GM18861 (cell line): Measurements from ENCODE around the gene LDB3.
"Not testable (repeated sequence)": the region's sequence is repeated elsewhere in the genome, so short reads cannot be mapped to it uniquely, and the experiment has no call there.

Source experiments
- ATAC-seq: cut with Tn5 transposase; IDR thresholded peaks from one replicate; pipeline ENCODE4 v1.9.1; 2021; ENCODE audit not compliant: unreplicated experiment

Gene LDB3, protein sequence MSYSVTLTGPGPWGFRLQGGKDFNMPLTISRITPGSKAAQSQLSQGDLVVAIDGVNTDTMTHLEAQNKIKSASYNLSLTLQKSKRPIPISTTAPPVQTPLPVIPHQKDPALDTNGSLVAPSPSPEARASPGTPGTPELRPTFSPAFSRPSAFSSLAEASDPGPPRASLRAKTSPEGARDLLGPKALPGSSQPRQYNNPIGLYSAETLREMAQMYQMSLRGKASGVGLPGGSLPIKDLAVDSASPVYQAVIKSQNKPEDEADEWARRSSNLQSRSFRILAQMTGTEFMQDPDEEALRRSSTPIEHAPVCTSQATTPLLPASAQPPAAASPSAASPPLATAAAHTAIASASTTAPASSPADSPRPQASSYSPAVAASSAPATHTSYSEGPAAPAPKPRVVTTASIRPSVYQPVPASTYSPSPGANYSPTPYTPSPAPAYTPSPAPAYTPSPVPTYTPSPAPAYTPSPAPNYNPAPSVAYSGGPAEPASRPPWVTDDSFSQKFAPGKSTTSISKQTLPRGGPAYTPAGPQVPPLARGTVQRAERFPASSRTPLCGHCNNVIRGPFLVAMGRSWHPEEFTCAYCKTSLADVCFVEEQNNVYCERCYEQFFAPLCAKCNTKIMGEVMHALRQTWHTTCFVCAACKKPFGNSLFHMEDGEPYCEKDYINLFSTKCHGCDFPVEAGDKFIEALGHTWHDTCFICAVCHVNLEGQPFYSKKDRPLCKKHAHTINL

DNA sequence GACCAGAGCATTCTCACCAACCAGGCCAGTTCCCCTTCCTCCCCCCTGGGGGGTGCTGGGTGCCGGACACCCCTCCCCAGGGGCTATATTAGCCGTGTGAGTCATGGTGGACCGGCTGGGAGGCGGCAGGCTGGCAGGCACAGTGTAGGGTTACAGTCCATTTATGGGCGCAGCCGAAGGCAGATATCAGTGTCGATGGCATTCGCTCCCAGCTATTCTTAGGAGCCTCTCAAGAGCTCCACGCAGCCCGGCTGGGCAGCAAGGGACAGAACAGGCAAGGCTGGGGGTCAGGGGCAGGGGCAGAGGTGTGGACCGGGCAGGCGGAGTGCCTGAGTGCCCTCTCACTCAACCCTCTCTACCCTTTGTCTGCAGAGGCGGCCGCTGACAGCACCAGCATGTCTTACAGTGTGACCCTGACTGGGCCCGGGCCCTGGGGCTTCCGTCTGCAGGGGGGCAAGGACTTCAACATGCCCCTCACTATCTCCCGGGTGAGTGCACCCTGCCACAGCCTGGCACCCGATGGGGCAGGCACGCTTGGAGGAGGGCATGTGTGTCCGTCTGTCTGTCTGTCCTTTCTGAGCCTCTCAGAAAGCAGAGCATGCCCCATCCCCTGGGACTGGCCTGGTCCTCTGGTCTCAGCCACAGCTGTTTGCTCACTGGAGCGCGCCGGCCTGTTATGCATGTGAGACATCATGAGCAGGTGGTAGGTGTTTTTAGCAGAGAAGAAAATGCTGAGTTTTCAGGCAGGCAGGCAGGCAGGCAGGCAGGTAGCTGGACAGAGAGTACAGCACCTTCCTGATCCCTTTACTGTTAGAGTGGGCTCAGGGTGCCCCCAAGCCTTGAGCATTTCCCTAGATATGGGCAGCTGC, at the start of gene LDB3:
Gene LDB3 (plus strand): TSS at position 215 of the 869 bp plus-strand sequence. CDS start 181 bp downstream, at position 396.
- ATAC-seq, result peak; percentile 82

DNA sequence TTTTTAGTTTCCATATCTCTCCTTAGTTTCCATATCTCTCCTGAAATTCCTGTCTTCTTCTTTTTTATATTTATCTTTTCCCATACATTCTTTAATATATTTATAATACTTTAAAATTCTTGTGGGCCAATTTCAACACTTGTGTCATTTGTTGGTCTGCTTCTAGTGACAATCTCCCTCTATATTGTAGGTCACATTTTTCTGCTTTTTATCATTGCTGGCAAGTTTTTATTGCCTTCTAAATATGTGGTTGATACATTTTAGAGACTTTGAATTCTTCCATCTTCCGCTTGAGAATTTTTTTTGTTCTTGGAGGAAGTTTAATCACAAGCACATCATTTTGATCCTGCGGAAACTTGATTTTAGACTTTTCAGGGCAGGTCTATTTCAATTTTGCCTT, 40.0 kb upstream of the LDB3 start:
- ATAC-seq, result no peak

DNA sequence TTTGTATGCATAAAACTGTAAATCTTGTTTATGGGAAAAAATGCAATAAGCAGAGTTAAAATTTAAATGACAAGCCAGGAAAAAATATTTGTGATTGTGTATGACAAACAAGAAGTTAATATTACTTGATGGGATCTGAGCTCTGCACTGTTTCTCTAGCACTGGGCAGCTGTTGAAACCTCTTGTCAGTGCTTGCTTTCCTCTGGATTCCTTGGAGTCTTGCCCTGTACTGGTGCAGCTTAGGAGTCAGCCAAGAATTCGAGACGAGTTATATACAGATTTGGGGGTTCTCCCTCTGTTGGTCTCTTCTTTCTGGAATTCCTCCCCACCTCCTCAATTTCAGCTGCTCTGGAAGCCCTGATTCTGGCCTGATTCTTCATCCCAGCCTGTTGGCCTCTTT, 38.2 kb upstream of the LDB3 start:
- no peak for ATAC-seq

DNA sequence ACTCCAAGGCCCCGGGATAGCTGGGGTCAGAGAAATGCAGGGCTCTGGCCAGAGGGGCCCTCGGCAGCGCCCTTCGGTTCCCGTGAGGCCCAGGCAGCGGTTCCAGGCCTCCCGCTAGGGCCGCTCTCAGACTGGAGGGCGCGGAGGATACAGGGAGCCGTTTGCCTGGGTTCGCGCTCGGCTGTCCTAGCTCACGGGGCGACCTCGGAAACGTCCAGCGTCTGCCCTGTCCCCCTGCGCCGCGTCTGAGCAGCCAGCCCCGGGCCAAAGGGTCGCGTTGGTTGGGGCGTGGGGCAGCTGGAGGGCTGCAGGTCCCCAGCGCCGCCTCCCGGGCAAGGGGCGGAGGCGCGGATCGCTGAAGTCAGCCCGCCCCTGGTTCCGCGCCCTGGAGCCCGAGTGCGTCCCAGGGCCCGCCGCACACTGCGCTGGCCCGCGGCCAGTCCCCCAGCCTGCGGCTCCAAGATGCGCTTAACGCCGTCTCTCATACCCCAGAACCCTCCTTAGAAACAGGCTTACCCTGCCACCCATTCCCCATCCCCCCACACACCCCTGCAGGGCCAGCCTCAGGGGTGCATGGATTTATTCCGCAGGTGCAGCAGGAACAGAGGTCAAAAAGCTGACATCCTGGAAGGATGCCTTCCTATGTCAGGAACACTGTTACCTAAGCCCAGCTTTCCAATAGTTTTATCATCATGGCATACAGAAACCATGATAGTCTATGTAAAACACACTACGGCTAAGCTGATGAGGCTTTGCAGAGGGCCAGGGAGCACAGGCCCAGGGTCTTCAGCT, 36.1 kb upstream of the LDB3 start:
- ATAC-seq, result no peak

DNA sequence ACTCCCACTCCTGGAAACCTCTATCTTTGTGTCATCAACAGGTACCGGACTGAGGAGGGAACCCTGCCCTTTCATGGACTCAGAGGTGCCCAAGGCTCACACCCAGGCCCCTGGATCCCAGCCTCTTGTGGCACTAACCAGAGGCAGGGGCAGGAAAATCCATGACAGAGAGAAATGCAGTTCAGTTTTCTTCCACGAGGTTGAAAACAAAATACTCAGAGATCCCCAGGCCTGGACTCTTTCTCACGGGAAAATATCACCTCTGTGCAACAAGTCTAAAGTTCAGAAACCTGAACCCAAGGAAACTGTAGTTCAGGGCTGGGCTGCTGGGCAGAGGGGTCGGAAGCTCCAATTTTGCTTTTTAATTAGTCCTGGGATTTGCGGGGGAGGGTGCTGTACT, 35.4 kb upstream of the LDB3 start:
- ATAC-seq, result no peak

DNA sequence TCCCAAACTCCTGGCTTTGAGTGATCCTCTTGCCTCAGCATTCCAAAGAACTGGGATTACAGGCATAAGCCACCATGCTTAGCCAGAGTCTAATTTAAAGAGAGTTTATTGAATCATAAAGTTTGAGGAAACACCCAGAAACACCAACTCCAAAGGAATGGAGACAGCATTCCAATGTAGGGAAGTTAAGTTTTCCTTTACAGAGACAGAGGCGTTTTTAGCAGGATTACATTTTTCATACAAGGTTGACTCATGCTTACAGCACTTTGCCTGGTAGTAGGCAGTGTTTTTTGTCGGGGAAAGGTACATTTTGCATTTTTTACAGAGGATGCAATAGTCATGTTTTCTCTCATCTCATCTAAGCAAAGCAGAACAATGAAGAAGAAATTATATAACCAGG, 32.9 kb upstream of the LDB3 start:
- ATAC-seq, result no peak

DNA sequence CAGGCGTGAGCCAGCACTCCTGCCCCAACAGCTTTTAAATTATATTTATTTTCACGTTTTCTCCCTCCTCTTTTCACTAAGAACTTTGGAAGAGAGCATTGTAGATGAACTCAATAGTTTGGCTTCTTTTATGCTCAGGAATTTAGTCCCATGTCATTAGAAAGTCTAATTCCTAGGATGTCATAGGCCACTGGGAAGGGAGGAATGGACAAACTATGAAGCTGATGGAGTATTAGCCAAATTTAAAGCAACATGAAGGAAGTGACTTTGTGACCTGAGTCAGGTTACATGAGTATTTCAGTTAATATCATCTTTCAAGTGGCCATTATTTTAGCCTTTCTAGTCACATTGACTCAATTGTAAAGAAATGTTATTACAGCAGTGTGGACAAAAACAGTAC, 32.0 kb upstream of the LDB3 start:
- ATAC-seq, result no peak

DNA sequence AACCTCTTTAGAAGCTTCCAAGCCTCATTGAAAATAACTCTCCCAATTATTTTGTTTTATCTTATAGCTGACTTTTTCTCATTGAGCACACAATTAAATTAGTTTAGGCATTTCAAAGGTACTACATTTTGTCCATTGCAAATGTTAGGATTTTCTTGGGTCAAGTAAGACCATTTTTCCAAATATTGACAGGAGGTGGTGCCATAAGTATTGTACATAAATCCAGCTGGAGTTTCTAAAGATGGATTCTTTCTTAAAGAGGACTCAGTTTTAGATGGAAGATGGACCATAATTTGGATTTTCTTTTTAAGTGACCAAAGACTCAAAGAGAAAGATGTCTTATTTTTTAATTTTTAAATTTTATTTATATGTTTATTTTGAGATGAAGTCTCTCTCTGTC, 26.3 kb upstream of the LDB3 start:
- no peak for ATAC-seq

DNA sequence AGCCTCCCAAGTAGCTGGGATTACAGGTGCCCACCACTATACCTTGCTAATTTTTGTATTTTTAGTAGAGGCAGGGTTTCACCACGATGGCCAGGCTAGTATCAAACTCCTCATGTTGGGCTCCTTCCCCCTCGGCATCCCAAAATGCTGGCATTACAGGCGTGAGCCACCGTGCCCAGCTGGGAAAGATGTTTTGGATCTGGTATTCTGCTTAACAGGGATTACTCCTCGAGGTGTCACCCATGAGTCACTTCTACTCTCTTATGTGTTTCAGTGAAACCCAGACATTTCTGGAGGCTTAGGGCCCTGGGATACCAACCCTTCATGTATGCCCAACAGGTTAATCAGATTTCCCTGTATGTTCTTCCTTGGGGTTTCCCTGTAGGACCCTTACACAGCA, 25.8 kb upstream of the LDB3 start:
- no peak for ATAC-seq

DNA sequence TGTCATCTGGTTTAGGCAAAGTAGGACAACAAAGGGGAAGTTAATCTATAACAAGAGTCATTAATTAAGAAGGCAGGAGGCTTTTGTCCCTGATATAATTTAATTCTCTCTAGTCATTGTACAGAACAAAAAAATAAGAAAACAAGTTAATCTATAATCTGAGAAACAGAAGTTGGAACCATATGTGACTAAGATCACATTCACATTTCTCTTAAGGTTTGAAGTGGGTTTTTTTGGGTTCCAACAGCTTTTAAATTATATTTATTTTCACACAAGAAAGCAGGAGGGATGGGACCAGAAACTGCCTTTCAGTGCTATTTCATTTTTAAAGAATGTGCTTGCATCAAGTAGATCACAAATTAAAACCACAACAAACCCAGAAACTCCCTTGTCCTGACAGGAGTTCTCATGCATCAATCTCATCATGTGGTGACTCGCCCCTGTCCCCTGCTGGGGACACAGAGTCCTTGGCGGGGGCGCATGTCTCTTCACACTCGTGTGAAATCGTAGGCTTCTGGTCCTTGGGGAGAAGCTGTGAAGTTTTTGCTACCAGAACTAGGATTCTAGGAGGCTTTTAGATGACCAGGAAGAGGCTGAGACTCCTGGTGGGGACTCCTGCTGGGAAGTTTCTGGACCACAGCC, 24.0 kb upstream of the LDB3 start:
- ATAC-seq, result no peak

DNA sequence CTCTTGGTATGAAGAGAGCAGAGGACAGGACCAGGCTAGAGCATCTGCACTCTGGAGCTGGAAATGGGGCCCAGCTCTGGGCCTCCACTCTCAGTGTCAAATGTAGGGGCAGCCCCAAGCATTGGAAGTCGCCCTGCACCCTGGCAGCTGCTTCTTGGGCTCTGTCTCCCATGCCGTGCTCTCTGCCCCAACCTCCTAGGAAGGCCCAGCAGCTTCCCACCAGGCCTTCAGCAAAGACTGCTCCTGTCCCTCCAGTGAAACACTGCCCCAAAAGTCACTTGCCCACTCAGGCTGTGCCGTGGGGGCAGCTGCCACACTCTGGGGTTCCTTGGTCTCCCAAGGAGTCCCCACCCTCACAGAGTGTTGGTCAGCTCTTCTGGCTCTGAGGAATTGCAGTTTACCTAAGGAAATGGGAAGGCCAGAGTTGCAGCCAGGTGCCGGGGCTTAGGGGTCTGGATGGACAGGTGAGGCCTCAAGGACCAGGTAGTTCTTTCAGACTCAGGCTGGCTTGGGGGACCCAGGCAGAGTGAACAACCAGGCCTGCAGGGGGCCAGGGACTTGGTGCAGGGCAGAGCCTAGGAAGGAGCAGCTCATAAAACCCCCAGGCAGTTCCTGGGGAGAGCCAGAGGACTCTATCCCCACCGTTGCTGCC, 23.4 kb upstream of the LDB3 start:
- no peak for ATAC-seq

DNA sequence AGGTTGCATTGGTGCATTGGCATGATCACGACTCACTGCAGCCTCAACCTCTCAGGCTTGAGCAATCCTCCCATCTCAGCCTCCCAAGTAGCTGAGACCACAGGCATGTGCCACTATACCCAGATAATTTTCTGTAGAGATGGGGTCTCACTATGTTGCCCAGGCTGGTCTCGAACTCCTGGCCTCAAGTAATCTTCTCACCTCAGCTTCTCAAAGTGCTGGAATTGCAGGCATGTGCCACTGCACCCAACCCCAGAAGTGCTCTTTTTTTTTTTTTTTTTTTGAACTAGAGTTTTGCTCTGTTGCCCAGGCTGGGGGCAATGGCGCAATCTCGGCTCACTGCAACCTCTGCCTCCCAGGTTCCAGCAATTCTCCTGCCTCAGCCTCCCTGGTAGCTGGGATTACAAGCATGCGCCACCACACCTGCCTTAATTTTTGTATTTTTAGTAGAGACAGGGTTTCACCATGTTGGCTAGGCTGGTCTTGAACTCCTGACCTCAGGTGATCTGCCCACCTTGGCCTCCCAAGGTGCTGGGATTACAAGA, 22.6 kb upstream of the LDB3 start:
- not testable (repeated sequence) for ATAC-seq

DNA sequence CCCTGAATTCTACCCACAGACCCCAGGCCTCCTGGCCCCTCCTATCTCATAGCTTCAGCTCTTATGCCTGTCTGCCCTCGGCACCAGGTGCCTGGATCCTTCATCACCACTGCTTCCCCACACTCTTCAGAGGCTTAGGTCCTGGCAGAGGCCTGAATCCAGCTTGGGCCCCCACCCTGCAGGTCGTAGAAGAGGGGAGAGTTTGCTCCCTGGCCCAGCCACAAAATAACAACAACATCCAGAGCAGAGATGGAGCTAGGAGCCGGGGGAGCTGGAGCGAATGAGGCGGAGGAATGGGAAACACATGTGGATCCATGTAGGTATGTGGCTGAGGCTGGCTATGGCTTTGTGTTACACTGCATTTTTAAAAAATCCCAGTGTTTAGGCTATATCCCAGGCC, 21.8 kb upstream of the LDB3 start:
- no peak for ATAC-seq

DNA sequence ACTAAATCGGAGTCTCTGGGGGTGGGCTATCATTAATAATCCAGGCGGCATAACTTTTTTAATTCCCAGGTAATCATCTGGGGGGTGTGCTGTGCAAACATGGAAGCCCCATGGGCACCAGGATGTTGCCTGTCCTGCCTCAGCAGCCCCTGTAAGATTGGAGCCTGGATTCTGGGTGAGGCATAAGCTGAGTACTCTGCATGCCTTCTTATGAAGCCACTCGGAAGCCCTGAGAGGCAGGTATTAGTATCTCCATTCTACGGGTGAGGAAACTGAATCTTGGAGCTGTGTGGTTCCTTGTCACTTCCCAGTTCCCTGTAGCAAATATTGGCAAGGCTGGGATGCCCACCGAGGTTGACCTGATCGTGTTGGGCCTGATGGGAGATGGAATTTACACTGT, 21.4 kb upstream of the LDB3 start:
- ATAC-seq, result no peak

DNA sequence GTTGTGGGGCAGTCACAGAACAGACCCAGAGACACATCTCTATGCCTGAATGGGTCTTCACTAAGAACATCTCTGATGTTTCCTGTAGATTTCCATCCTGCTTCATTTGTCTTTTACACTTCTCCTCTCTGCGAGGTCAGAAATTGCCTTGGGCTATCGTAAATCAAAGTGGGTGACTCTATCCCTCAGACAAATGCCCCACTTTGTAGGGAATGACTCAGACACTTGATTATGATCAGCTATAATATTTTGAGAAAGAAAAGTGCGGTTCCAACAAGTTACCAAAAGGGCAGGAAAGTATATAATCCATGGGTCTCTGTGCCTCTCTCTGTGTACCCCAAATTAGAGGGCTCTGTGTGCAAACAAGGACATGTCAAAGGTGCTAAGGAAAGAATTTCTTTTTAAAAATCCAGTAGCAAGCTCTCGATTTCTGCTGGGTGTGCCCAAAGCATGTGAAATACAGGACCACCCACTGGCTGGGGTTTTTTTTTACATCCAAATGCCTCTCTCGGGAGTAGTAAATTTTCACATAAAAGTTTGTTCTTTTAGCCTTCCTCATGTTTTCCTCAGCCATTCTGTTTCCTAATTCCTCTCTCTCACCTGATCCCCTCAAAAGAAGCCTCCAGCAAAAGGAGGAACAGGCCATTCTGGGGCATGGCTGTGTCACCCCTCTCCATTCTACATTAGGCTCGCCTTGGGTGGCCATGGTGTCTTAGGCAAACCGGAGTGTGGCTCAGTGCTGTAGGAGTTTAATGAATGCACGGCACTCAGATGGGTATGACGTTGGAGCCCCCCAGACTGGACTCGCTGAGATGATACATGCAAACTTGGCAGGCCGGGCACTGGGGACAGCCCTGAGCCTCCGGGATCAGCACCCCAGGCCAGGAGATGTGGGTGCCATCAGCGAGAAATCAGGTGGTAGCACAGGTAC, 20.3 kb upstream of the LDB3 start:
- ATAC-seq, result no peak

DNA sequence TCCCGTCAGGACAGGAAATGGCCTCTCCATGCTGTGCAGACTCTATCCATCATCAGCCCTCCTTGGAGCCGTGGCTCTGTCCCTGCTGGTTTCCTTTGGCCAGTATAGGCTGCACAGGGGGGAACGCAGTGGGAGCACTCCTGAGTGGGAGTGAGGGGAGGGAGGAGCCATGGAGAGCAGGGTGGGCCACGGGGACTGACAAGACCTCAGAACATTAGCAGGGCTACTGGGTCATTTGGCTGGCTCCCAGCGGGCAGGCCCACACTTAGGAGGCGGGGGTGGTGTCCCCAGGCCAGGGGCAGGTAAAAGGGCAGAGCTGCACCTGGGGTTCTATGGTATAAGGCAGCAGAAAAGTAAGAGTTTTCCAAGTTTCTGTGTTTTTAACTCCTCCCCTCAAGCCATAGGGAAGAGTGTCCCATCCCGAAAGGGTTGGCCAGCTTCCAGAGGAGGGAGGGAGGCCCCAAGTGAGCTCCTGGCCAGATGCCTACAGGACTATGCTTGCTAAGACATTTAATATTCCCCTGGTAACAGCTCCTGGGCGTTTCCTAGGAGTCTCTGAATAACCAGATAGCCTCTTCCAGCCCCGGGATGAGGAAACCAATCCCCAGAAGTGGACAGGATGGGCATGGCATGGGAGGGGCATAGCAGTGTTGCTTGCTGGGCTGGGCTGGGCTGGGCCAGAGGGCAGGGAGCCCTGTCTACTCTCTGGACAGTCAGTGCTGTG, 19.4 kb upstream of the LDB3 start:
- no peak for ATAC-seq

DNA sequence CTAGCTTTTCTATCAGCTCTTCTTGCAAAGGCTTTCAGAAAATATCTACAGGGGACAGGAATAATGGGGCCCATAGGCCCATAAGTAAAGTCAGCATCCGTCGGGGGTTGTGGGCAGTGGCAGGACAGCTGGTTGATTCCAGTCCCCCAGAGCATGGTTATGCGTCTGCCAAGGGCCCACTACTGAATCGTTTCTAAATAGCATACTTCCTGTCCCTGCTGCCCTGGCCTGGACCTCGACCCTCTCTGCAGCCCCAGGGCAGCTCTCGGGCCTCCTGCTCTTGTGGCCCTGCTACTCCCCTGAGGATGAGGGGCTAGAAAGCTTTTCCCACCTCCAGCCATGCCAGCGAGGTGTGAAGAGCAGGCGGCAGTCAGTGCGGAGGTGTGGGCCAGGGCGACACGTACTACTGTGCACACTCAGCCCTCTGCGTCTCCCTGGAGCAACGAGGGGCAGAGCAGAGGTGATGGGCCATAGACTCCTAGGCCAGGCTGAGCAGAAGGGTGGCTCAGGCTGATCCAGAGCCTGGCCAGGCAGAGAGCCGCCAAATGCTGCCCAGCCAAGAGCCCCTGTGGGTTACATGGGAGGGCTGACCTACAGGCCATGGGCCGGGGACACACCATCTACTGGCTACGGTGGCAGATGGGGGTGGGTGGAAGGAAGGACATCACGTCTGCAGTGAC, 18.7 kb upstream of the LDB3 start:
- ATAC-seq, result no peak
